HEK293T (cell line): Measurements from ENCODE around the gene RAC2.

Experiments used
- BHLHE40 ChIP-seq: fragments of 450-650 bp; IDR thresholded peaks from 2 replicates; pipeline ENCODE4 v1.6.1; 2016; ENCODE audit warnings: mild to moderate bottlenecking, moderate library complexity, borderline replicate concordance
- FOXK2 ChIP-seq: fragments of 450-650 bp; IDR thresholded peaks from 2 replicates; pipeline ENCODE4 v1.6.1; 2016; ENCODE audit warnings: mild to moderate bottlenecking
- SUZ12 ChIP-seq: fragments of 450-650 bp; IDR thresholded peaks from 2 replicates; pipeline ENCODE4 v1.6.1; 2016; ENCODE audit warnings: mild to moderate bottlenecking
- ZNF384 ChIP-seq: fragments of 450-650 bp; IDR thresholded peaks from 2 replicates; pipeline ENCODE4 v1.6.1; 2016

- no peak for TF ChIP-seq ZNF384
- TF ChIP-seq BHLHE40, result no peak
- TF ChIP-seq FOXK2, result no peak
- no peak for TF ChIP-seq SUZ12
Measured at GRCh38 chr22:37244922-37245722, 1.1 kb upstream of the RAC2 start.
